ENCODE data around the gene FOXO4.

- TF ChIP-seq BCL3 (IDR thresholded peaks at IDR 0.05; ENCODE audit: borderline replicate concordance, insufficient read depth, low read depth, low read length, poor library complexity, severe bottlenecking) = no peak
- TF ChIP-seq CTCF (IDR thresholded peaks at IDR 0.05 in 2 of 3, conservative IDR thresholded peaks at IDR 0.05 in 1 of 3; ENCODE audit: control insufficient read depth in 2 of 3, extremely low read depth in 1 of 3, insufficient read depth in 1 of 3, low read depth in 3 of 3, low read length in 3 of 3) = no peak
- no peak for TF ChIP-seq ZSCAN29 (IDR thresholded peaks at IDR 0.05)
- no peak for TF ChIP-seq CBX5 (IDR thresholded peaks at IDR 0.05; ENCODE audit: low read depth)
- TF ChIP-seq NR2C2 (IDR thresholded peaks at IDR 0.05; ENCODE audit: borderline replicate concordance, control insufficient read depth, insufficient read length, low read depth) = no peak
Measured at GRCh38 chrX:71067712-71068043, 28.0 kb upstream of the FOXO4 start.

Measured in GM12878 (cell line).